SK-N-SH (cell line): Measurements from ENCODE around the gene JOSD1. TPM values are rescaled to one million over a fixed set of nuclear protein-coding genes. Genes with fewer than 3 reads are reported as not detected.

Experiments
- CTCF ChIA-PET: fragments of 300-600, 350-600 bp; formaldehyde crosslinking; extraction: SDS; loops from one replicate; lab custom pipeline; 2021; lab: Yijun Ruan, JAX
- POLR2A ChIA-PET: fragments of 350-600 bp; sonication (Branson Sonifier 250); formaldehyde crosslinking; extraction: SDS; loops from one replicate; lab custom pipeline; 2020; ENCODE audit warnings: antibody characterized with exemption, inconsistent platforms; lab: Yijun Ruan, JAX
- DNase-seq: peaks from one replicate; pipeline ENCODE4 v3.0.0; 2012
- H2AFZ ChIP-seq: fragments of 200-600 bp; sonication (generic); 2 replicates; pipeline ENCODE4 v1.8.1; 2016; ENCODE audit warnings: antibody characterized with exemption, mild to moderate bottlenecking, low read depth
- H3F3A ChIP-seq: fragments of 200-600 bp; sonication (generic); replicated peaks from 2 replicates; pipeline ENCODE3; 2016; ENCODE audit warnings: antibody characterized with exemption, mild to moderate bottlenecking; ENCODE audit not compliant: insufficient read depth
- H3K27ac ChIP-seq, 2 experiments: fragments of 200-500 bp in 1 of 2; fragments of 200-600 bp in 1 of 2; sonication (Bioruptor generic) in 1 of 2; sonication (generic), shearing (Covaris generic) in 1 of 2; 2 replicates each; pipeline versions ENCODE4 v1.5.1 to v1.6.1; 2014 to 2016; ENCODE audit warnings: low read depth in 2 of 2, inconsistent platforms in 1 of 2, low read length in 1 of 2, mild to moderate bottlenecking in 1 of 2, mixed read lengths in 1 of 2
- H3K27me3 ChIP-seq: fragments of 200-600 bp; sonication (generic), shearing (Covaris generic); 2 replicates; pipeline ENCODE4 v1.6.1; 2016; ENCODE audit warnings: mixed run types; ENCODE audit not compliant: insufficient read depth
- H3K36me3 ChIP-seq, 2 experiments: fragments of 200-500 bp in 1 of 2; fragments of 200-600 bp in 1 of 2; sonication (Bioruptor generic) in 1 of 2; sonication (generic) in 1 of 2; replicated peaks in 1 of 2; 2 replicates each; pipeline versions ENCODE3 to v1.5.1; 2014 to 2016; ENCODE audit warnings: low read length in 1 of 2, mild to moderate bottlenecking in 1 of 2; ENCODE audit not compliant: insufficient read depth in 2 of 2, control insufficient read depth in 1 of 2
- H3K4me1 ChIP-seq, 2 experiments: fragments of 200-500 bp in 1 of 2; fragments of 200-600 bp in 1 of 2; sonication (Bioruptor generic) in 1 of 2; sonication (generic), shearing (Covaris generic) in 1 of 2; 2 replicates each; pipeline versions ENCODE4 v1.5.1 to v1.6.1; 2014 to 2016; ENCODE audit warnings: low read depth in 1 of 2, low read length in 1 of 2, mixed run types in 1 of 2; ENCODE audit not compliant: insufficient read depth in 2 of 2, control insufficient read depth in 1 of 2
- H3K4me2 ChIP-seq: fragments of 200-600 bp; sonication (generic), shearing (Covaris generic); 2 replicates; pipeline ENCODE4 v1.6.1; 2017; ENCODE audit warnings: mixed run types
- H3K4me3 ChIP-seq, 2 experiments: fragments of 200-500 bp in 1 of 2; fragments of 200-600 bp in 1 of 2; sonication (Bioruptor generic) in 1 of 2; sonication (generic), shearing (Covaris generic) in 1 of 2; 2 replicates each; pipeline versions ENCODE4 v1.5.1 to v1.8.1; 2014 to 2016; ENCODE audit warnings: low read depth in 2 of 2, inconsistent platforms in 1 of 2, low read length in 1 of 2, mild to moderate bottlenecking in 1 of 2, mixed read lengths in 1 of 2, moderate library complexity in 1 of 2
- H3K79me2 ChIP-seq: fragments of 200-600 bp; sonication (generic); 2 replicates; pipeline ENCODE4 v1.8.1; 2017; ENCODE audit warnings: mild to moderate bottlenecking; ENCODE audit not compliant: insufficient read depth
- H3K9ac ChIP-seq: fragments of 200-600 bp; sonication (generic); 2 replicates; pipeline ENCODE4 v1.6.1; 2017; ENCODE audit warnings: mixed run types
- H3K9me2 ChIP-seq: fragments of 200-600 bp; sonication (generic); 2 replicates; pipeline ENCODE4 v1.6.1; 2017; ENCODE audit warnings: mixed run types
- H3K9me3 ChIP-seq: fragments of 200-600 bp; sonication (generic); 2 replicates; pipeline ENCODE4 v1.6.1; 2017; ENCODE audit warnings: mixed run types, mild to moderate bottlenecking, moderate library complexity
- H4K20me1 ChIP-seq: fragments of 200-600 bp; sonication (generic); 2 replicates; pipeline ENCODE4 v1.6.1; 2017; ENCODE audit warnings: mild to moderate bottlenecking, mixed run types; ENCODE audit not compliant: insufficient read depth
- CHD2 ChIP-seq: fragments of 150-350 bp; IDR thresholded peaks from 2 replicates; pipeline ENCODE4 v1.6.1; 2018; ENCODE audit warnings: low read length; ENCODE audit not compliant: partially characterized antibody
- CTCF ChIP-seq: fragments of 200-600 bp; sonication (generic); IDR thresholded peaks from 2 replicates; pipeline ENCODE4 v1.6.1; 2017; ENCODE audit warnings: antibody characterized with exemption, mild to moderate bottlenecking, moderate library complexity
- EP300 ChIP-seq, 2 experiments: IDR thresholded peaks; 2 replicates each; pipeline versions ENCODE4 v1.4.0 to v1.6.1; 2012; ENCODE audit warnings: borderline replicate concordance in 1 of 2, low read depth in 1 of 2, low read length in 1 of 2
- EZH2phosphoT487 ChIP-seq: fragments of 200-600 bp; sonication (generic); IDR thresholded peaks from 2 replicates; pipeline ENCODE4 v1.6.1; 2017; ENCODE audit warnings: low read depth, mixed run types, mild to moderate bottlenecking, antibody characterized with exemption, moderate library complexity, borderline replicate concordance
- FOSL2 ChIP-seq: IDR thresholded peaks from 2 replicates; pipeline ENCODE4 v1.4.0; 2012; ENCODE audit warnings: low read depth, mild to moderate bottlenecking, moderate library complexity, borderline replicate concordance
- GABPA ChIP-seq: IDR thresholded peaks from 2 replicates; pipeline ENCODE4 v1.4.0; 2012; ENCODE audit warnings: low read depth, mild to moderate bottlenecking
- MEF2A ChIP-seq: IDR thresholded peaks from 2 replicates; pipeline ENCODE4 v1.4.0; 2012; ENCODE audit warnings: low read depth, borderline replicate concordance
- MXI1 ChIP-seq: IDR thresholded peaks from 2 replicates; pipeline ENCODE4 v1.6.1; 2012; ENCODE audit warnings: mild to moderate bottlenecking, low read depth, low read length, improper control_type of control experiment
- NFIC ChIP-seq: IDR thresholded peaks from 2 replicates; pipeline ENCODE4 v1.4.0; 2012; ENCODE audit warnings: borderline replicate concordance
- NRF1 ChIP-seq: IDR thresholded peaks from 2 replicates; pipeline ENCODE4 v1.6.1; 2012; ENCODE audit warnings: low read depth, mild to moderate bottlenecking, low read length
- POLR2AphosphoS5 ChIP-seq: IDR thresholded peaks from 2 replicates; pipeline ENCODE4 v1.6.1; 2012; ENCODE audit warnings: low read depth, low read length
- RFX5 ChIP-seq: IDR thresholded peaks from 2 replicates; pipeline ENCODE4 v1.6.1; 2012; ENCODE audit warnings: mild to moderate bottlenecking, improper control_type of control experiment, low read length
- TAF1 ChIP-seq: IDR thresholded peaks from 2 replicates; pipeline ENCODE4 v1.6.1; 2012; ENCODE audit warnings: low read depth, mild to moderate bottlenecking, low read length, moderate library complexity, borderline replicate concordance
- TEAD4 ChIP-seq: IDR thresholded peaks from 2 replicates; pipeline ENCODE4 v1.4.0; 2012; ENCODE audit warnings: mild to moderate bottlenecking, borderline replicate concordance; ENCODE audit not compliant: insufficient read depth
- WGBS: methylation state at CpG from one replicate; pipeline ENCODE4 v1.1.6; 2017; ENCODE audit warnings: low lambda C conversion rate; 5-methylcytosine and 5-hydroxymethylcytosine counted together
- polyA plus RNA-seq, 3 experiments: library from polyadenylated mRNA; depleted of rRNA; stranded (reverse); fragments of >200 nt; gene quantifications; 2 replicates each; pipeline ENCODE4 v1.2.3, GENCODE V29; 2012
- TF ChIP-seq, protein P1 (sequence below): IDR thresholded peaks from 2 replicates; pipeline ENCODE4 v1.4.0; 2012; ENCODE audit warnings: low read depth, borderline replicate concordance
- TF ChIP-seq, protein P2 (sequence below): IDR thresholded peaks from 2 replicates; pipeline ENCODE4 v1.4.0; 2012; ENCODE audit warnings: low read depth, borderline replicate concordance

The JOSD1 gene
- polyA plus RNA-seq, 1 of the 3 experiments (the other 2 are of a cell fraction), result 17.8 TPM

GRCh38 chr22:38744981-38745380 lies 44.2 kb upstream of the JOSD1 start:
- H3K36me3 ChIP-seq, result peaks cover 0 to 4% of the 10 kb centered on the region in 2 experiments
- no peak for DNase-seq

More at GRCh38 chr22:38744981-38745380, 44.2 kb upstream of the JOSD1 start:
- Histone ChIP-seq H3K9me3 (no peaks in the 10 kb centered on the region), H3K4me3 (no peak overlapping the region), H3K9ac (no peak overlapping the region), H3K79me2 (no peaks in the 10 kb centered on the region), H3K27ac (no peak overlapping the region), H3K4me2 (no peak overlapping the region), H4K20me1 (no peaks in the 10 kb centered on the region), H3K9me2 (no peaks in the 10 kb centered on the region), H3K4me1 (no peaks in the 10 kb centered on the region), H3K27me3 (no peaks in the 10 kb centered on the region), H2AFZ (no peak overlapping the region), H3F3A (no peaks in the 10 kb centered on the region)
- no CpG with 5 or more reads among the region's 6 CpGs for WGBS
- CTCF ChIA-PET, result no interaction called here
- no peak for TF ChIP-seq CHD2
- no peak for TF ChIP-seq RFX5
- no peak for TF ChIP-seq EP300 (IDR thresholded peaks at IDR 0.05; ENCODE audit: borderline replicate concordance in 1 of 2, low read depth in 1 of 2, low read length in 1 of 2)
- TF ChIP-seq POLR2AphosphoS5, result no peak
- TF ChIP-seq CTCF, result no peak
- no peak for TF ChIP-seq TAF1
- TF ChIP-seq MXI1, result no peak
- TF ChIP-seq, protein P1, sequence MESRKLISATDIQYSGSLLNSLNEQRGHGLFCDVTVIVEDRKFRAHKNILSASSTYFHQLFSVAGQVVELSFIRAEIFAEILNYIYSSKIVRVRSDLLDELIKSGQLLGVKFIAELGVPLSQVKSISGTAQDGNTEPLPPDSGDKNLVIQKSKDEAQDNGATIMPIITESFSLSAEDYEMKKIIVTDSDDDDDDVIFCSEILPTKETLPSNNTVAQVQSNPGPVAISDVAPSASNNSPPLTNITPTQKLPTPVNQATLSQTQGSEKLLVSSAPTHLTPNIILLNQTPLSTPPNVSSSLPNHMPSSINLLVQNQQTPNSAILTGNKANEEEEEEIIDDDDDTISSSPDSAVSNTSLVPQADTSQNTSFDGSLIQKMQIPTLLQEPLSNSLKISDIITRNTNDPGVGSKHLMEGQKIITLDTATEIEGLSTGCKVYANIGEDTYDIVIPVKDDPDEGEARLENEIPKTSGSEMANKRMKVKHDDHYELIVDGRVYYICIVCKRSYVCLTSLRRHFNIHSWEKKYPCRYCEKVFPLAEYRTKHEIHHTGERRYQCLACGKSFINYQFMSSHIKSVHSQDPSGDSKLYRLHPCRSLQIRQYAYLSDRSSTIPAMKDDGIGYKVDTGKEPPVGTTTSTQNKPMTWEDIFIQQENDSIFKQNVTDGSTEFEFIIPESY, result no peak
- no peak for TF ChIP-seq NFIC
- TF ChIP-seq, protein P2, sequence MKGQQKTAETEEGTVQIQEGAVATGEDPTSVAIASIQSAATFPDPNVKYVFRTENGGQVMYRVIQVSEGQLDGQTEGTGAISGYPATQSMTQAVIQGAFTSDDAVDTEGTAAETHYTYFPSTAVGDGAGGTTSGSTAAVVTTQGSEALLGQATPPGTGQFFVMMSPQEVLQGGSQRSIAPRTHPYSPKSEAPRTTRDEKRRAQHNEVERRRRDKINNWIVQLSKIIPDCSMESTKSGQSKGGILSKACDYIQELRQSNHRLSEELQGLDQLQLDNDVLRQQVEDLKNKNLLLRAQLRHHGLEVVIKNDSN, result no peak
- no peak for TF ChIP-seq NRF1
- TF ChIP-seq FOSL2, result no peak
- no peak for TF ChIP-seq TEAD4
- no peak for TF ChIP-seq MEF2A
- no peak for TF ChIP-seq GABPA
- TF ChIP-seq EZH2phosphoT487, result no peak
- POLR2A ChIA-PET, result no interaction called here
